ENCODE data around the gene IRF7.

Gene IRF7

DNA sequence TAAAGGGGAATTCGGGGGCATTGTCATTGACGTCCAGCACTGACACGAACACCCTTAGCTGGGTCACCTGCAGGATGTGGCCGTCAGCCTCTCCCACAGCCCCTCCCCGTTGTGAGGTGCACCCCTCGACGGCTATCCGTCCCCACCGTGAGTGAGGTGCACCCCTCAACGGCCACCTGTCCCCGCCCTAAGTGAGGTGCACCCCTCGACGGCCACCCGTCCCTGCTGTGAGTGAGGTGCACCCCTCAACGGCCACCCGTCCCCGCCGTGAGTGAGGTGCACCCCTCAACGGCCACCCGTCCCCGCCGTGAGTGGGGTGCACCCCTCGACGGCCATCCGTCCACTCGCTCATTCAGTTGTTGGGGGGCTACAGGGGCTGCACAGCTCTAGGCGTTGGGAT lies 6.1 kb upstream of the IRF7 start:
- no peak for DNase-seq (ENCODE audit: low read depth)
- in situ Hi-C loops (cut with HindIII; ENCODE audit: low sequenced_read_pairs), result no loop called here
- no peak for TF ChIP-seq CTCF (IDR thresholded peaks at IDR 0.05; ENCODE audit: low read depth, low read length, missing control alignments)
- no peak overlapping the region for H3K4me3 ChIP-seq (ENCODE audit: low read depth, low read length)

DNA sequence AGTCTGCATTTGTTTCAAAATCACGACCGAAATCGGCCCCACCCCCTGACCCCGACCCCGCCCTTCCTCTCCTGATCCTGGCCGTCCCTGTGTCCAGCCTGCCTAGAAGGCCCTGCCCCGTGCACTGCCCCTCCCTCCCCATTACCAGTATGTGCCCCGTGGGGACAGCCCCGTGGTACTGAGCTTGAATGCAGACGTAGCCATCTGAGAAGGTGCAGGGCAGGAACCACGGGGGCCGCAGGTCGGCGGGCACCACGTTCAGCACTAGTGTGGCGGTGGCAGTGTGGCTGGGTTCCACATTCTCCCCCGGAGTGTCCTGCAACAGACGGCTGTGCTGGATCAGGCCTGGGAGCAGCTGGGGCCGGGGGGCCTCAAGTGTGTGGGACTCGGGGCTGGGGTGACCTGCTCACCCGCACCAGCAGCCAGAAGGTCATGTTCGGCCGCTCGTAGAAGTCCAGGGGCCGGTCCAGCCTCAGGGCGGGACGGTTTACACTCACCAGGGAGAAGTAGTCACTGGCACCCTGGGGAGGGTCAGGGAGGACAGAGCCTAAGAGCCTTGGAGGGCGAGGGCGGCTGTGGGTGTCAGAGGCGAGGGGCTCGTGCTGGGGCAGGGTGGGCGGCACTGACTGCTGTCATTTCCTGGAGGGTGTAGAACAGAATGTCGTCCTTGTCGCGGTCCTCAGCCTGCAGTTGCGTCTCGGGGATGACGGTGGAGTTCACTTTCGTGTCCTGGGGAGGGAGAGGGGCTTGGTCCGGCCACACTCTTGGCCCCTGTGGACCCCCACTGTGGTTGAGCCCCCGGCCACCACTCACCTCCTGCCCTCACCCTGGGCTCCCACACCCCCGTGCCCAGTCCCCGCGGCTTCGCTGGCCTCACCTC lies 5.4 kb upstream of the IRF7 start:
- in situ Hi-C loops (cut with HindIII; ENCODE audit: low sequenced_read_pairs), result no loop called here
- H3K4me3 ChIP-seq (ENCODE audit: low read depth, low read length), result no peak overlapping the region
- DNase-seq (ENCODE audit: low read depth), result no peak
- no peak for TF ChIP-seq CTCF (IDR thresholded peaks at IDR 0.05; ENCODE audit: low read depth, low read length, missing control alignments)

DNA sequence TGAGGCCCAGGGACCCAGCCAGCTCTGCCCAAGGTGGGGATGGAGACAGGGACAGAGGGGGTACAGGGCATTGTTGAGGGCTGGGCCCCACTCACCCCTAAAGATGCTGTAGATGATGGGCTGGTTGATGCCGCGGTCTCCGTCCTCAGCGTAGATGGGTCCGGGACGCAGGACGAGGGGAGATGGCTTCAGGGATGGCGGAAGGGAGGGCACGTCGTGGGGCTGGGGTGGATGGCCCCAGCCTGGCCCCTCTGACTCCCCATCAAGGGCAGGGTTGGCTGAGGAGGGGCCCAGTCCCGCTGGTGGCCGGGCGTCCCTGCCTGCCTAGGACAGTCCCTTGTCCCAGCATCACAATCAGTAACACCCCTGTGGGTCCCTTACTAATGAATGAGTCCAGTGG lies 4.5 kb upstream of the IRF7 start:
- no peak for DNase-seq (ENCODE audit: low read depth)
- in situ Hi-C loops (cut with HindIII; ENCODE audit: low sequenced_read_pairs), result no loop called here
- no peak for TF ChIP-seq CTCF (IDR thresholded peaks at IDR 0.05; ENCODE audit: low read depth, low read length, missing control alignments)
- no peak overlapping the region for H3K4me3 ChIP-seq (ENCODE audit: low read depth, low read length)

- no peak for TF ChIP-seq CTCF (IDR thresholded peaks at IDR 0.05; ENCODE audit: low read depth, low read length, missing control alignments)
- in situ Hi-C loops (cut with HindIII; ENCODE audit: low sequenced_read_pairs), result no loop called here
- DNase-seq (ENCODE audit: low read depth), result no peak
- no peak overlapping the region for H3K4me3 ChIP-seq (ENCODE audit: low read depth, low read length)
These were observed 3.9 kb upstream of the IRF7 start for GRCh38 chr11:619628-620050.

GRCh38 chr11:618856-619627 lies 3.3 kb upstream of the IRF7 start:
- H3K4me3 ChIP-seq (ENCODE audit: low read depth, low read length), result no peak overlapping the region
- in situ Hi-C loops (cut with HindIII; ENCODE audit: low sequenced_read_pairs), result no loop called here
- TF ChIP-seq CTCF (IDR thresholded peaks at IDR 0.05; ENCODE audit: low read depth, low read length, missing control alignments), result no peak
- DNase-seq (ENCODE audit: low read depth), result no peak

GRCh38 chr11:617912-618682 lies 2.3 kb upstream of the IRF7 start:
- H3K4me3 ChIP-seq (ENCODE audit: low read depth, low read length), result no peak overlapping the region
- in situ Hi-C loops (cut with HindIII; ENCODE audit: low sequenced_read_pairs), result no loop called here
- DNase-seq (ENCODE audit: low read depth), result no peak
- TF ChIP-seq CTCF (IDR thresholded peaks at IDR 0.05; ENCODE audit: low read depth, low read length, missing control alignments), result no peak
